Neural cell (in vitro differentiated cells): Measurements from ENCODE around the gene RCAN3. TPM values are rescaled to one million over a fixed set of nuclear protein-coding genes. Genes with fewer than 3 reads are reported as not detected.

ENCODE experiments used
- H2AFZ ChIP-seq: fragments of 200-600, 300-800 bp; sonication (generic), shearing (Covaris generic); 2 replicates; pipeline ENCODE4 v1.6.0; 2014; ENCODE audit warnings: low read depth, mild to moderate bottlenecking, antibody characterized with exemption, low read length, moderate library complexity
- H3F3A ChIP-seq: fragments of 200-600 bp; shearing (Covaris generic); 2 replicates; pipeline ENCODE4 v1.6.1; 2016; ENCODE audit warnings: mild to moderate bottlenecking, moderate library complexity, mixed read lengths, antibody characterized with exemption, low read length; ENCODE audit not compliant: insufficient read depth, poor library complexity, severe bottlenecking
- H3K27ac ChIP-seq: fragments of 200-600, 300-800 bp; sonication (generic), shearing (Covaris generic); 2 replicates; pipeline ENCODE4 v1.5.1; 2014; ENCODE audit warnings: mild to moderate bottlenecking, low read length, moderate library complexity
- H3K27me3 ChIP-seq: fragments of 300-800, 200-600 bp; sonication (generic), shearing (Covaris generic); 2 replicates; pipeline ENCODE4 v1.6.0; 2014; ENCODE audit warnings: mild to moderate bottlenecking, low read depth, low read length, moderate library complexity; ENCODE audit not compliant: insufficient read depth
- H3K36me3 ChIP-seq: fragments of 300-800, 200-600 bp; sonication (generic), shearing (Covaris generic); 2 replicates; pipeline ENCODE4 v1.5.1; 2014; ENCODE audit warnings: mild to moderate bottlenecking, antibody characterized with exemption, low read length, moderate library complexity; ENCODE audit not compliant: insufficient read depth
- H3K4me2 ChIP-seq: fragments of 300-800, 200-600 bp; sonication (generic), shearing (Covaris generic); 2 replicates; pipeline ENCODE4 v1.6.0; 2014; ENCODE audit warnings: mild to moderate bottlenecking, low read length
- H3K4me3 ChIP-seq: fragments of 300-800, 200-600 bp; sonication (generic), shearing (Covaris generic); 2 replicates; pipeline ENCODE4 v1.5.1; 2014; ENCODE audit warnings: mild to moderate bottlenecking, low read length, moderate library complexity
- H3K79me2 ChIP-seq: fragments of 200-600 bp; shearing (Covaris generic); replicated peaks from 2 replicates; pipeline ENCODE4 v1.6.0; 2014; ENCODE audit warnings: mild to moderate bottlenecking, low read length, moderate library complexity; ENCODE audit not compliant: insufficient read depth
- H3K9ac ChIP-seq: fragments of 300-800, 200-600 bp; sonication (generic), shearing (Covaris generic); 2 replicates; pipeline ENCODE4 v1.6.1; 2016; ENCODE audit warnings: mild to moderate bottlenecking, low read length, mixed read lengths
- H3K9me2 ChIP-seq: fragments of 200-600 bp; shearing (Covaris generic); 2 replicates; pipeline ENCODE4 v1.6.1; 2016; ENCODE audit warnings: mild to moderate bottlenecking, low read length, mixed read lengths; ENCODE audit not compliant: insufficient read depth
- H3K9me3 ChIP-seq: fragments of 200-600, 300-800 bp; sonication (generic), shearing (Covaris generic); 2 replicates; pipeline ENCODE4 v1.6.1; 2016; ENCODE audit warnings: mild to moderate bottlenecking, mixed run types, low read length, moderate library complexity, mixed read lengths
- H4K20me1 ChIP-seq: fragments of 200-600 bp; shearing (Covaris generic); 2 replicates; pipeline ENCODE4 v1.6.1; 2016; ENCODE audit warnings: mild to moderate bottlenecking, mixed run types; ENCODE audit not compliant: insufficient read depth
- CTCF ChIP-seq: fragments of 450-650 bp; IDR thresholded peaks from 2 replicates; pipeline ENCODE4 v1.5.1; 2014; ENCODE audit warnings: antibody characterized with exemption, mild to moderate bottlenecking, moderate library complexity; ENCODE audit not compliant: poor library complexity, severe bottlenecking
- EP300 ChIP-seq: fragments of 450-650 bp; conservative IDR thresholded peaks from 2 replicates; pipeline ENCODE4 v1.6.1; 2014; ENCODE audit warnings: antibody characterized with exemption, mild to moderate bottlenecking, moderate library complexity; ENCODE audit not compliant: poor library complexity, severe bottlenecking
- EZH2 ChIP-seq: fragments of 200-600, 300-800 bp; shearing (Covaris generic), sonication (generic); IDR thresholded peaks from 2 replicates; pipeline ENCODE4 v1.6.1; 2014; ENCODE audit warnings: antibody characterized with exemption, low read length, borderline replicate concordance, mild to moderate bottlenecking; ENCODE audit not compliant: insufficient read depth, poor library complexity, severe bottlenecking
- MXI1 ChIP-seq: fragments of 450-650 bp; conservative IDR thresholded peaks from 2 replicates; pipeline ENCODE4 v1.6.1; 2014; ENCODE audit warnings: antibody characterized with exemption, mild to moderate bottlenecking; ENCODE audit not compliant: poor library complexity, severe bottlenecking
- POLR2AphosphoS5 ChIP-seq: IDR thresholded peaks from 2 replicates; pipeline ENCODE4 v1.6.1; 2012
- RAD21 ChIP-seq: fragments of 450-650 bp; conservative IDR thresholded peaks from 2 replicates; pipeline ENCODE4 v1.6.1; 2014; ENCODE audit warnings: antibody characterized with exemption, mild to moderate bottlenecking, moderate library complexity
- REST ChIP-seq: IDR thresholded peaks from 2 replicates; pipeline ENCODE4 v1.6.1; 2012; ENCODE audit warnings: borderline replicate concordance
- SMC3 ChIP-seq: fragments of 450-650 bp; conservative IDR thresholded peaks from 2 replicates; pipeline ENCODE4 v1.6.1; 2014; ENCODE audit warnings: antibody characterized with exemption, mild to moderate bottlenecking, moderate library complexity; ENCODE audit not compliant: poor library complexity
- TAF1 ChIP-seq: IDR thresholded peaks from 2 replicates; pipeline ENCODE4 v1.6.1; 2012; ENCODE audit warnings: low read depth
- polyA plus RNA-seq: library from polyadenylated mRNA; depleted of rRNA; stranded (reverse); fragments of >200 nt; gene quantifications from 2 replicates; pipeline ENCODE4 v1.2.3, GENCODE V29; 2014

The RCAN3 gene
- polyA plus RNA-seq, 1 donor from 2014 or later = 31.4 TPM

DNA sequence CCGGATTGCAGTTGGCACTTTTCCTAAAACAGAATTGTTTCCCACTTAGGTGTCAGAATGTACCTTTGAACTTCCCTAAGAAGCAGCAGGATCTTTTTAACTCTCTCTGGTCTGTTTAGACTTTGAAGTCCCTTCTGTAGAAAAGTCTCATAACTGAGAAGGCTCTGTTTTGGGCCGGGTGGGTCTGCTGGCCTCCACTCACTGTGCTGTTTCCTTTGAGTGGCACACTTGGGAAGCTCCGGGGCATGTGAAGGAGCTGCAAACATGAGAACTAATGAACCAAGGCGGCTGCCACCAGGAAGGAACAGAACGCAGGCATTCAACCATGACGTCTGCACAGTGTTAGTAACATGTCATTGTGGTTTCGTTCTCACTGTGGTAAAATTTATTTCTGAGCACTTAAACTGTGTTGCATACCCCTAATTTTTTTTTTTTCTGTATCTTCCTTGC, 33.8 kb downstream of the RCAN3 start:
- Histone ChIP-seq H3K79me2 (no peaks in the 10 kb centered on the region), H3K4me2 (no peak overlapping the region), H3K9ac (no peak overlapping the region), H3K9me2 (no peaks in the 10 kb centered on the region), H3F3A (no peaks in the 10 kb centered on the region), H3K4me3 (no peak overlapping the region), H3K36me3 (no peaks in the 10 kb centered on the region), H3K27ac (no peak overlapping the region), H3K9me3 (no peaks in the 10 kb centered on the region), H2AFZ (no peak overlapping the region), H4K20me1 (no peaks in the 10 kb centered on the region), H3K27me3 (no peaks in the 10 kb centered on the region)
- no peak for TF ChIP-seq RAD21
- TF ChIP-seq MXI1 = no peak
- TF ChIP-seq SMC3 = no peak
- TF ChIP-seq REST = no peak
- TF ChIP-seq CTCF = no peak
- no peak for TF ChIP-seq POLR2AphosphoS5
- TF ChIP-seq TAF1 = no peak
- TF ChIP-seq EP300 = no peak
- TF ChIP-seq EZH2 = no peak

DNA sequence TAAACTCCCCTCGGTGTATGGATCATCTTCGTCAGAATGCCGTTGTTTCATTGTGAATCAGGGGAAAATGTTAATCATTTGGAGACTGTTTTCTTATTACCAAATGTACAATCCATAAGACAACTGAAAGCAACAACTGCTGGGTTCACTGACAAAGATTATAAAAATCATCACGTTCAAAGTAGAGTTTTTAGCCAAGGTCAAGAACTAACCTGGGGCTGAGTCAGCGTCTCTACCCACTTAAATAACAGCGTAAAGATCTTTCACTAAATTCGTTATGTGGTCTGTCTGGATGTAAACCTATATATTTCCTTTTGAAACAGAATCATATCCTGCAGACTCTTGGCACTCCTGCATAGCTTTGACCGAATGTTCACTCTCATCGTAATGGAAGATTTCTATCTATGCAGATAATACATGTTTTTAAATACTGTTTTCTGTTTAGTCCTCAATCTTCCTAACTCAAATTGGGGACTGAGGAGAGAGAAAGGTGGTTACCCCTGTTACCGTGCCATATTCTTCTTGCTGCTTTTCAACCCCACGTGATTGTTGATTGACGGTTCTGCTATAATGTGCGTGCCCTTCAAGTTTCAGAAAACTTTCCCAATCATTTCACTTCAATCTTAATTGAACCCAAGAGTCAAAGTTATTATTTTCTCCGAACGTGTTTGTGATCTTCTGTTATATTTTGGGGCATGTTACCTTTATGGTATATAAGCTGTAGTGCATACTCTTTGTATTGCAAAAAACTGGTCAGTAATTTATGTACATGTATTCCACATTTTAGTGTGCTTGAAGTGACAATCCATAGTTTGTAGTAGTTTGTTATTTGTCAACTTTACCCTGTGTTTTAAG, 37.6 kb downstream of the RCAN3 start:
- Histone ChIP-seq H3K36me3 (no peaks in the 10 kb centered on the region), H3K27ac (no peak overlapping the region), H3K9me2 (no peaks in the 10 kb centered on the region), H3K9me3 (no peaks in the 10 kb centered on the region), H3K9ac (no peak overlapping the region), H3K4me3 (no peak overlapping the region), H3K79me2 (no peaks in the 10 kb centered on the region), H3K4me2 (no peak overlapping the region), H3K27me3 (no peaks in the 10 kb centered on the region), H2AFZ (no peak overlapping the region), H4K20me1 (no peaks in the 10 kb centered on the region), H3F3A (no peaks in the 10 kb centered on the region)
- no peak for TF ChIP-seq RAD21
- TF ChIP-seq POLR2AphosphoS5 = no peak
- TF ChIP-seq REST = no peak
- no peak for TF ChIP-seq SMC3
- no peak for TF ChIP-seq MXI1
- no peak for TF ChIP-seq TAF1
- no peak for TF ChIP-seq CTCF
- no peak for TF ChIP-seq EZH2
